GM12801 (cell line): ENCODE results near the gene KRTAP10-11.

Experiments
- TF ChIP-seq, protein P1 (sequence below): IDR thresholded peaks from one replicate; pipeline ENCODE4 v1.5.1; 2011; ENCODE audit warnings: control low read depth; ENCODE audit not compliant: insufficient read length; ENCODE audit errors: extremely low read depth

KRTAP10-11 gene

DNA sequence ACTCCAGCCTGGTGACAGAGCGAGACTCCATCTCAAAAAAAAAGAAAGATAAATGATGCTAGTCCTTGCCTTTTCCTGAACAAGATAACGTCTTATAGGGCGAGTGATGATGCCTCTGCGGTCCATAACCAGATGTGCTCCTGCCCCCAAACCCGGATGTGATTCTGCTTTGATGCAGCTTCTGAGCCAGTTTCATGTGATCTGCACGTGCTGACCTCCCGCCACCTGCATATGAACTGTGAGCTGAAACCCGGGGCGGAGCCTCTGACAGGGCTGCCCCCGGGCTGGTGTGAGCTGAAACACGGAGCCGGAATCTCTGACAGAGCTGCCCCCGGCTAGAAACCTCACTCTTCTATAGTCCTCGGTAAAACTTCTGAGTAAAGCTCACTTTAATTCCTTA, 6.9 kb downstream of the KRTAP10-11 start:
- TF ChIP-seq, protein P1, sequence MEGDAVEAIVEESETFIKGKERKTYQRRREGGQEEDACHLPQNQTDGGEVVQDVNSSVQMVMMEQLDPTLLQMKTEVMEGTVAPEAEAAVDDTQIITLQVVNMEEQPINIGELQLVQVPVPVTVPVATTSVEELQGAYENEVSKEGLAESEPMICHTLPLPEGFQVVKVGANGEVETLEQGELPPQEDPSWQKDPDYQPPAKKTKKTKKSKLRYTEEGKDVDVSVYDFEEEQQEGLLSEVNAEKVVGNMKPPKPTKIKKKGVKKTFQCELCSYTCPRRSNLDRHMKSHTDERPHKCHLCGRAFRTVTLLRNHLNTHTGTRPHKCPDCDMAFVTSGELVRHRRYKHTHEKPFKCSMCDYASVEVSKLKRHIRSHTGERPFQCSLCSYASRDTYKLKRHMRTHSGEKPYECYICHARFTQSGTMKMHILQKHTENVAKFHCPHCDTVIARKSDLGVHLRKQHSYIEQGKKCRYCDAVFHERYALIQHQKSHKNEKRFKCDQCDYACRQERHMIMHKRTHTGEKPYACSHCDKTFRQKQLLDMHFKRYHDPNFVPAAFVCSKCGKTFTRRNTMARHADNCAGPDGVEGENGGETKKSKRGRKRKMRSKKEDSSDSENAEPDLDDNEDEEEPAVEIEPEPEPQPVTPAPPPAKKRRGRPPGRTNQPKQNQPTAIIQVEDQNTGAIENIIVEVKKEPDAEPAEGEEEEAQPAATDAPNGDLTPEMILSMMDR = no peak

DNA sequence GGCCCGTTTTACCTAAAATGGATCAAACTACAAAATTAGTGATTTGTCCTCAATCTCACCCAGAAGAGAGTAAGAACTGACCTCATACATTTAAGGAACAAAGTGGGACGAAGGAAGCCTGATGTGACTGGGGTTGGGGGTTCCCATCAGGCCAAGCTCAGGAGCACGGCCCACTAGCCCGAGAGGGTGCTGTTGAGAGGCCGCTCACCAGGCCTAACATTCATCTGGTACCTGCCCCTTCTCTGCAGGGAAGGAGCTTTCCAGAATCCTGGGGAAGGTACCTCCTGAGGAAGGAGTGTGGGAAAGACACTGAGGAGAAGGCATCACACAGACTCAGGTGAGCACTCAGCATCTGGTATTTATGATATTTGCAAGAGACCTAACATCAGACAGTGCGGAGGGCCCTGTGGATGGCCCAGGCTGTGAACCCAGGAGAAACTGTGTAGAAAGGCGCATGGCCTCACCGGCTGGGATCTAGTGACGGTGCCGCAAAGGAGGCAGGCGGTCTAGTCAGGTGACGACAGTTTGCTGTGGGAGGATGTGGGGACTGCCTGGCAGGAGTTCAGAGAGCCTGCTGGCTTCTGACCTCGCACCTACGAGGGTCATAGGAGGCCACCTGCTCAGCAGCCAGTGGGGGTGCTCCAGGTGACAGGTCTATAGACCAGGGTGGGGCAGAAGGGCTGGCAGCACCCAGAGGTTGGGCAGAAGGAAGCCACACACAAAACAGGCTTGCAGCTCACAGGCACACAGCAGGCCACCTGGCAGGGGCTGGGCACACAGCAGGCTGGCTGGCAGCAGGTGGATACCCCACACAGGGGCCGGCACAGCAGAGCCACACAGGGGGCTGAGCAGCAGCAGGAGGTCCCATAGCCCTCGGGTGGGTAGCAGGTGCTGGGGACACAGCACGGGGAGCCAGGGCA, 7.7 kb downstream of the KRTAP10-11 start:
- TF ChIP-seq, protein P1 = no peak

DNA sequence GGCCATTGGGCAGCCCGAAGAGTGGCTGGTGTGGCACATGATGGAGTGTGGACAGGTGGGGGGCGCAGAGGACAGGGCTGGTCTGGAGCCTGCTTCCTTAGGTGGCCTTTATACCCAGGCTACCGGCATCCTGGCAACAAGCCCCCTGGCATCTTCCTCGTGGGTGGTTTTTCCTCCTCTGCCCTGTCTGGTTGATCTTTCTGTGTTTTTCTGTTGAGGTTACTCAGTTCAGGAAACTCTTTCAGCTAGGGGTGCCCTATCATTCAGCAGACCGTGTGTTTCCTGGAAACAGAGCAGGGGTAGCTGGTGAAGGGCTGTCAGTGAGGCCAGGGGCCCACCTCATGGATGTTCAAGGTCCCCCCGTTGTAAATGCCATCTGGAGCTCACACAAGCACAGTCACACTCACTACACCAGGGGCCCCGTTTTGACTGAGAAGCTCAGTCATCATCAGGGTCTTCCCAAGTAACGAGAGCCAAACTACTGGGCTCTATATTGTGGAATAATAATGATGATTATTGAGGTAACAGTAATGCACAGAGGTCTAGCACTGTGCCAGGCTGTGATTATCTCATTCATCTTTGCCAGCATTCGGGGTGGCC, 8.5 kb downstream of the KRTAP10-11 start, which contains the start of gene KRTAP12-4:
Gene KRTAP12-4 (minus strand): TSS at position 84 of the 600 bp plus-strand sequence. CDS start 45 bp downstream, at position 39.
- TF ChIP-seq, protein P1 = no peak

DNA sequence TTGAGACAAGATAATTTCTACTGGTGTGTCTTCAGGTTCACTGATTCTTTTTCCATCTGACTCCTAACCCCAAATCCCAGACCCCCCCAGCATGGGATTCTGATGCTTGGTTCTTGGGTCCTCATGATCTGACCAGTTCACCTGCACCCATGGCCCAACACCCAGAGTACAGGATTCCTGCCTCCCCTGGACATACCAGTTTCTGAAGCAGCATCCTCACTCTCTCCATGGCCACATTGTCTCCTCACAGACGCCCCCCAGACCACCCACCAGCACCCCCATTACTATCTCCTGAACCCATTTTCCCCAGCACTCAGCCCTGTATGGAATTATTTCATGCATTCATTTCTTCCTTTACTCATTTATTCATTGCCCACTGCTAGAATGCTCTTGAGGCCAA, 10.7 kb downstream of the KRTAP10-11 start:
- TF ChIP-seq, protein P1 = no peak

DNA sequence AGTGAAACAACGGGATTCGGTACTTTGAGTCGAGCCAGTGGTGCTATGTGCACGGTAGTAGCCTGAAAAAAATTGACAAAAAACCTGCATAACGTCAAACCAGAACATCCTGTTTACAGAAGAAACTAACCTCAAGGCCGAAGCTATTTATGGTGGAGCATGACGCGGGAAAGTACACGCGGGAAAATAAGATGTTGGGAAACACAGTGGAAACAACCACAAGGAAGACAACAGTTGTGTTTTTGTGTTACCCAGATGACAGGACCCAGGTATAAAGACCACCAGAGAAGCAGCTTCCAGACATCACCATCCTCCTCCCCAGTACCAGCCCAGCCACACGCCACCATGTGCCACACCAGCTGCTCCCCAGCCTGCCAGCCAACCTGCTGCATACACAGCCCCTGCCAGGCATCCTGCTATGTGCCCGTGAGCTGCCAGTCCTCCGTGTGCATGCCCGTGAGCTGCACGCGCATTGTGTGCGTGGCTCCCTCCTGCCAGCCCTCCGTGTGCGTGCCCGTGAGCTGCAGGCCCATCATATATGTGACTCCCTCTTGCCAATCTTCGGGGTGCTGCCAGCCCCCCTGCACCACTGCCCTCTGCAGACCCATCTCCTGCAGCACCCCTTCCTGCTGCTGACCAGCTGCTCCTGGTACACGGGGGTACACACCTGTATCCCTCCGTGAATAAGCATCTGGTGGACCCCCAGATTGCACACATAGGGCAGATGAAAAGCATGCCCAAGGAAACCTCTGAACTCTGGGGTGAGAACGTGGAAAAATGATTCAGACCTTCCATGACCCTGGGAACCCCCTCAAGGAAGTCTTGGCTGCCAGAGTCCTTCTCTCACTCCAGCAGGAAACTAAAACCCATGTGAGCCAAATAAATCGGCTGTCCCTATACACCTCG, 11.7 kb downstream of the KRTAP10-11 start, which contains the start of gene KRTAP12-3:
Gene KRTAP12-3 (plus strand): TSS at position 298 of the 906 bp plus-strand sequence. CDS start 48 bp downstream, at position 346.
- TF ChIP-seq, protein P1 = no peak

DNA sequence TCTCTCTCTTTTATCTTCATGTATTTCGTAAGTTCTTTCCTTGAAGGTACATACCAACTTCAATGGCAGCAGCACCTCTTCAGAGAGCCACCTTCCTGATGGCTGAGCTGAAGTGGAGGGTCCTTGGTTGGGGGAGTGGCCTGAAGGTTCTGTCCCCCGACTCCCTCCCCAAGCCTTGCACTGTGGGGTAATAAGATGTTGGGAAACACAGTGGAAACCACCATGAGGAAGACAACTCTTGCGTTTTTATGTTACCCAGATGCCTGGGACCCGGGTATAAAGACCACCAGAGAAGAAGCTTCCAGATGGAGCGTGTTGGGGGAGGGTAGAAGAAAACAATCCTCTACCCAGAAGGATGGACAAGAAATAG, 12.3 kb downstream of the KRTAP10-11 start:
- TF ChIP-seq, protein P1 = no peak
